Suprapubic skin (tissue), 4 donors: ENCODE measurements around the gene COX7C. TPM values are rescaled to one million over a fixed set of nuclear protein-coding genes. Genes with fewer than 3 reads are reported as not detected.
"Not testable (repeated sequence)": the region's sequence is repeated elsewhere in the genome, so short reads cannot be mapped to it uniquely, and the experiment has no call there.

Experiments
- DNase-seq, 2 donors: peaks; one replicate each; pipeline ENCODE4 v3.0.0-alpha.2; 2019; ENCODE audit warnings: low spot score in 2 of 2
- H3K27ac ChIP-seq: fragments of 200-600 bp; sonication (generic); one replicate; pipeline ENCODE4 v1.5.1; 2019
- H3K27me3 ChIP-seq: fragments of 200-600 bp; sonication (generic); one replicate; pipeline ENCODE4 v1.5.1; 2019
- H3K36me3 ChIP-seq: fragments of 200-600 bp; sonication (generic); one replicate; pipeline ENCODE4 v1.5.1; 2019
- H3K4me1 ChIP-seq: fragments of 200-600 bp; sonication (generic); one replicate; pipeline ENCODE4 v1.5.1; 2019
- H3K4me3 ChIP-seq: fragments of 200-600 bp; sonication (generic); one replicate; pipeline ENCODE4 v1.5.1; 2019; ENCODE audit warnings: mild to moderate bottlenecking
- H3K9me3 ChIP-seq: fragments of 200-600 bp; sonication (generic); one replicate; pipeline ENCODE4 v1.5.1; 2019
- EP300 ChIP-seq: sonication (generic); formaldehyde crosslinking; IDR thresholded peaks from one replicate; pipeline ENCODE4 v1.6.1; 2017; ENCODE audit warnings: antibody characterized with exemption
- POLR2A ChIP-seq, 2 donors: fragments of 450-650 bp; IDR thresholded peaks; one replicate each; pipeline ENCODE4 v1.6.1; 2017; ENCODE audit warnings: antibody characterized with exemption in 2 of 2, mild to moderate bottlenecking in 2 of 2, moderate library complexity in 2 of 2
- POLR2AphosphoS5 ChIP-seq, 3 donors: sonication (generic); formaldehyde crosslinking; IDR thresholded peaks; one replicate each; pipeline ENCODE4 v1.6.1; 2017; ENCODE audit warnings: antibody characterized with exemption in 3 of 3
- WGBS: methylation state at CpG from one replicate; pipeline ENCODE4 v1.1.5; 2018; 5-methylcytosine and 5-hydroxymethylcytosine counted together
- total RNA-seq, 4 donors: library from RNA; depleted of rRNA; stranded (reverse); fragments of >200 nt; gene quantifications; one replicate each; pipeline ENCODE4 v1.1.0, GENCODE V29; 2016
- TF ChIP-seq, protein P1 (sequence below), 2 donors: fragments of 200-600 bp in 1 of 2; fragments of 450-650 bp in 1 of 2; sonication (generic) in 1 of 2; IDR thresholded peaks; one replicate each; pipeline ENCODE4 v1.5.1; 2016 to 2019; ENCODE audit warnings: antibody characterized with exemption in 2 of 2, mild to moderate bottlenecking in 1 of 2, moderate library complexity in 1 of 2

Gene COX7C, protein sequence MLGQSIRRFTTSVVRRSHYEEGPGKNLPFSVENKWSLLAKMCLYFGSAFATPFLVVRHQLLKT
- 100 to 1,000 TPM; 245 to 556 (median 426) TPM for total RNA-seq

DNA sequence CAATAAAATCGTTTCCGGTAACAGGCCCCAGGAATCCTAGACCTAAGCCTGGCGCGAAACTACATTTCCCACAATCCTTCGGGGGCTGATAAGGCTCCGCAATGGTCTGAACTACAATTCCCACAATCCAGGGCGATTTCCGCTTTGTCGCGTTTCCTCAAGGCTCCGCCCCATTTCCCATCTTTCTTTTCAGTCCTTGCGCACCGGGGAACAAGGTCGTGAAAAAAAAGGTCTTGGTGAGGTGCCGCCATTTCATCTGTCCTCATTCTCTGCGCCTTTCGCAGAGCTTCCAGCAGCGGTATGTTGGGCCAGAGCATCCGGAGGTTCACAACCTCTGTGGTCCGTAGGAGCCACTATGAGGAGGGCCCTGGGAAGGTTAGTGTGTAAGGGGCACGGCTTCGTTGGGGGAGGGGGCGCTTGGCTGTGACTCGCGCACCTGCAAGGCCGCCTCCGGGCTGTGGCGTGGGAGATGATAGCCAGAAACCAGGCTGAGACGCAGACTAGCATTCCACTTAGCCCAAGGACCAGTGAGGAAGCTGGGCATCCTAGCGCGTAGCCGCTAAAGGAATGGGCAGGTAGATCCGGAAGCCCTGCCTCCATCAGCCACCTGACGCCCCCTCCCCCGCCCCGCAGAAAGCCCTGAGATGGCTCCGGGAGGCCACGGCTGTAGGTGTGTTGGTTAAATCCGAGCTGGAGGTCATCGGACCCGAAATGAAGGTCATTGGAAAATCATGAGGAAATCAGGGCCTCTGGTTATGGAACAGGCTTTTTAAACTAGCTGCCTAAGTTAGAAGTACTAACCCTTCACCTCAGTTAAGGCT is at the start of gene COX7C:
Gene COX7C (plus strand): TSS at position 186 of the 821 bp plus-strand sequence. CDS start 115 bp downstream, at position 301.
- peak within 1 kb of the TSS; percentile 92 for H3K27ac ChIP-seq
- H3K9me3 ChIP-seq = no peaks in the 10 kb centered on the region
- peak within 1 kb of the TSS; percentile 94 for H3K4me3 ChIP-seq
- H3K4me1 ChIP-seq = peaks cover 16% of the 10 kb centered on the region
- H3K27me3 ChIP-seq = no peaks in the 10 kb centered on the region
- 2% methylated on average over 28 of the region's 41 CpGs for WGBS
- DNase-seq = peak; percentile 93 to 94
- TF ChIP-seq EP300 = no peak
- TF ChIP-seq POLR2AphosphoS5 (IDR thresholded peaks at IDR 0.05) = peak in 1 of 3 donors; percentile 66
- TF ChIP-seq POLR2A (IDR thresholded peaks at IDR 0.05) = peak; percentile 51 to 84
- H3K36me3 ChIP-seq = peaks cover 35% of the 10 kb centered on the region

DNA sequence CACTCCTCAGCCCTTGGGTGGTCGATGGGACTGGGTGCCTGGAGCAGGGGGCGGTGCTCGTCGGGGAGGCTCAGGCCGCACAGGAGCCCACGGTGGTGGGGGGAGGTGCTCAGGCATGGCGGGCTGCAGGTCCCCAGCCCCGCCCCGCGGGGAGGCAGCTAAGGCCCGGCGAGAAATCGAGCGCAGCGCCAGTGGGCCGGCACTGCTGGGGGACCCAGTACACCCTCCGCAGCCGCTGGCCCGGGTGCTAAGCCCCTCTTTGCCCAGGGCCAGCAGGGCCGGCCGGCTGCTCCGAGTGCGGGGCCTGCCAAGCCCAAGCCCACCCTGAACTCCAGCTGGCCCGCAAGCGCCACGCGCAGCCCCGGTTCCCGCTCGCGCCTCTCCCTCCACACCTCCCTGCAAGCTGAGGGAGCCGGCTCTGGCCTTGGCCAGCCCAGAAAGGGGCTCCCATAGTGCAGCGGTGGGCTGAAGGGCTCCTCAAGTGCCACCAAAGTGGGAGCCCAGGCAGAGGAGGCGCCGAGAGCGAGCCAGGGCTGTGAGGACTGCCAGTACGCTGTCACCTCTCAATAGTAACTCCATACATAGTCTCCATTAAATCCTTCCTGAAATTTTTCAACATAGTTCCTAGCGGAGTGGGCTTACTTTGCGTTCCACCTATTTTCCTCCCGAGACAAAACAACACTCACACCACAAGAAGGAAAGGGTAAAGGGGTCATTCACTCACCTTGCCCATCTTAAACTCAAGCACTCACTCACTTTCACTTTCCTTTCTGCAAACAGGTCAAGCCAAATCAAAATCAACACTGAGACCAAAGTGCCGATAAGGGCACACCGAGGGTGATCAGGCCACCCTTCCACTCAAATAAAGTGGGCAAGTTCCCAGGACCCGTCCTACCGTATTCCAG is 48.0 kb upstream of the COX7C start:
- H3K9me3 ChIP-seq, H3K27me3 ChIP-seq, H3K4me3 ChIP-seq, H3K4me1 ChIP-seq, H3K36me3 ChIP-seq, H3K27ac ChIP-seq, DNase-seq: not testable (repeated sequence)
- WGBS = 93% methylated on average over 11 of the region's 44 CpGs

DNA sequence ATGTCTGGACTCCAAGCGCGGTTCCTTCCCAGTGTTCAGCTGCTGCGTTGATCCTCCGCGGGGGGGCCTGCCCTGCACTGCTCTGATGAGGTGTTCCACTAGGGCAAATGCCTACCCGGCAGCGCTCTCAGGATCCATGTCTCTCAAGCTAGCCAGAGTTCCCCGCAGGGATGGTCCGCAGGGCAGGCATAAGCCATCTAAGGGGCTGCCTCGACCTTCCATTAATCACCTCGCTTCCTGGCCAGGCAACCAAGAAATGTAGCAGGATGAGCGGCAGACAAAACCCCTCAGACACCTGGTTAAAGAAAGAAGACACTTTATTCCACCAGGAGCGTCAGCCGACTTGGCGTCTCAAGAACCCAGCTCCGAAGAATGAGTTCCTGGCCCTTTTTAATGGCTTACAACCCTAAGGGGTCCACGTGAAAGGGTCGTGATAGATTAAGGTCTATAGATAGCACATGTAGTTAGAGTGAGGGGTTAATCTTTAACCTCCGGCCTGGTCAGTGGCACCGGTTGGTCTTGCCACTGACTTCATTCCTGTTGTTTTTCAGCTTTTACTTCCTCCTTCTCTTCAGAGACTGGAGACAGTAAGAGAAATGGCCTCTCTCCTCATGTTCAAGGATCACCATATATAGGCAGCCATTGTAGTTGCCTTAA is 47.2 kb upstream of the COX7C start:
- H3K27me3 ChIP-seq = no peaks in the 10 kb centered on the region
- H3K4me3 ChIP-seq = no peak overlapping the region
- no peaks in the 10 kb centered on the region for H3K4me1 ChIP-seq
- TF ChIP-seq POLR2AphosphoS5 (IDR thresholded peaks at IDR 0.05) = no peak
- TF ChIP-seq EP300 = no peak
- TF ChIP-seq, protein P1, sequence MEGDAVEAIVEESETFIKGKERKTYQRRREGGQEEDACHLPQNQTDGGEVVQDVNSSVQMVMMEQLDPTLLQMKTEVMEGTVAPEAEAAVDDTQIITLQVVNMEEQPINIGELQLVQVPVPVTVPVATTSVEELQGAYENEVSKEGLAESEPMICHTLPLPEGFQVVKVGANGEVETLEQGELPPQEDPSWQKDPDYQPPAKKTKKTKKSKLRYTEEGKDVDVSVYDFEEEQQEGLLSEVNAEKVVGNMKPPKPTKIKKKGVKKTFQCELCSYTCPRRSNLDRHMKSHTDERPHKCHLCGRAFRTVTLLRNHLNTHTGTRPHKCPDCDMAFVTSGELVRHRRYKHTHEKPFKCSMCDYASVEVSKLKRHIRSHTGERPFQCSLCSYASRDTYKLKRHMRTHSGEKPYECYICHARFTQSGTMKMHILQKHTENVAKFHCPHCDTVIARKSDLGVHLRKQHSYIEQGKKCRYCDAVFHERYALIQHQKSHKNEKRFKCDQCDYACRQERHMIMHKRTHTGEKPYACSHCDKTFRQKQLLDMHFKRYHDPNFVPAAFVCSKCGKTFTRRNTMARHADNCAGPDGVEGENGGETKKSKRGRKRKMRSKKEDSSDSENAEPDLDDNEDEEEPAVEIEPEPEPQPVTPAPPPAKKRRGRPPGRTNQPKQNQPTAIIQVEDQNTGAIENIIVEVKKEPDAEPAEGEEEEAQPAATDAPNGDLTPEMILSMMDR (IDR thresholded peaks at IDR 0.05) = no peak
- no peak for TF ChIP-seq POLR2A (IDR thresholded peaks at IDR 0.05)
- H3K9me3 ChIP-seq = no peaks in the 10 kb centered on the region
- H3K36me3 ChIP-seq = no peaks in the 10 kb centered on the region
- 93% methylated on average over 18 of the region's 20 CpGs for WGBS
- no peak overlapping the region for H3K27ac ChIP-seq
- DNase-seq = no peak

DNA sequence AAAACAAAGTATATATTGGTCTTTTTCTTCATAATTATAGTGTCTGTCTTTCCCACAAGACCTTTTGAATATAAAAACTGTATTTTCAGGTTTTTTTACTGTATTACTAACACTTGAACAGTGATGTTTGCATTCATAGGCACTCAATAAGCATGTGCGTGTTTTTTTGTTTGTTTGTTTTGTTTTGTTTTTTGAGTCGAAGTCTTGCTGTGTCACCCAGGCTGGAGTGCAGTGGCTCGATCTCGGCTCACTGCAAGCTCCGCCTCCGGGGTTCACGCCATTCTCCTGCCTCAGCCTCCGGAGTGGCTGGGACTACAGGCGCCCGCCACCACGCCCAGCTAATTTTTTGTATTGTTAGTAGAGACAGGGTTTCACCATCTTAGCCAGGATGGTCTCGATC is 46.6 kb upstream of the COX7C start:
- H3K4me1 ChIP-seq, H3K4me3 ChIP-seq, DNase-seq, H3K9me3 ChIP-seq, H3K27ac ChIP-seq, H3K27me3 ChIP-seq, H3K36me3 ChIP-seq: not testable (repeated sequence)
- WGBS = 98% methylated on average over 12 of the region's 12 CpGs

DNA sequence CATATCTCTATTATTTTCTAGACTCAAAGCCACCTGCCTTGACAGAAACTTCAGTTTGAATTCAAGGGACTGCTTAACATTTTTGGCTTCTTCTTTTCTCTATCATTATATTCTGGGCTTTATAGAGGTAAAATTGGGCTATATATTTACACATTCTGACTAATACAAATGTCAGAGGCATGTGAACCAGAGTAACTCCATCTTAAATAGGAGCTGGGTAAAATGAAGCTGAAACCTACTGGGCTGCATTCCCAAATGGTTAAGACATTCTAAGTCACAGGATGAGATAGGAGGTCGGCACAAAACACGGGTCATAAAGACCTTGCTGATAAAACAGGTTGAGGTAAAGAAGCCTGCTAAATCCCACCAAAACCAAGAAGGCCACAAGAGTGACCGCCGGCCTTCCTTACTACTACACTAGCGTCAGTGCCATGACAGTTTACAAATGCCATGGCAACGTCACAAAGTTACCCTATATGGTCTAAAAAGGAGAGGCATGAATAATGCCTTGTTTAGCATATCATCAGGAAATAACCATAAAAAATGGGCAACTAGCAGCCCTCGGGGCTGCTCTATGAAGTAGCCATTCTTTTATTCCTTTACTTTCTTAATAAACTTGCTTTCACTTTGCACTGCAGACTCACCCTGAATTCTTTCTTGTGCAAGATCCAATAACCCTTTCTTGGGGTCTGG is 44.8 kb upstream of the COX7C start:
- 80% methylated on average over 7 of the region's 7 CpGs for WGBS

DNA sequence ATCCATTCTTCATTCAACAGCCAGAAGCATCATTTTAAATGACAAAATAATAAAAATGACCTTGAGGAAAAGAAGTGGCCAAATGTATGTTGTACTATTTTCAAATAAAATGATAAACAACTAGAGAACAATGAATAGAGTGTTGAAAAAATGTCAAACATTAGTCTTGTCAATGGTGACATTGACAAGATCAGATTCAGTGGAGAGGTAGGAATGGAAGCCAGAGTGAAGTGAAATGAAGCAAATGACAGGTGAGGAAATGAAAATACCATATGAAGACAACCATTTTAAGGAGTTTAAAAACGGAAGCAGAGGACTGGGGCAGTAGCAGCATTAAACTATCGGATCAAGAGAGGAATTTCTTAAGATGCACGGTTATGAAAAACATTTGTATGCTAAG is 38.2 kb upstream of the COX7C start:
- Histone ChIP-seq H3K27ac (no peak overlapping the region), H3K4me1 (no peaks in the 10 kb centered on the region), H3K36me3 (no peaks in the 10 kb centered on the region), H3K27me3 (no peaks in the 10 kb centered on the region), H3K9me3 (no peaks in the 10 kb centered on the region), H3K4me3 (no peak overlapping the region)
- whole genome bisulfite sequencing = 81% methylated on average over 3 of the region's 3 CpGs
- DNase-seq = no peak
- no peak for TF ChIP-seq EP300
- no peak for TF ChIP-seq POLR2AphosphoS5 (IDR thresholded peaks at IDR 0.05)
- TF ChIP-seq, protein P1 (IDR thresholded peaks at IDR 0.05) = no peak
- no peak for TF ChIP-seq POLR2A (IDR thresholded peaks at IDR 0.05)

More for the DNA sequence above, 44.8 kb upstream of the COX7C start:
- no peaks in the 10 kb centered on the region for H3K36me3 ChIP-seq
- DNase-seq = no peak
- TF ChIP-seq POLR2A (IDR thresholded peaks at IDR 0.05) (no peak), POLR2AphosphoS5 (IDR thresholded peaks at IDR 0.05) (no peak), EP300 (no peak)
- TF ChIP-seq, protein P1 (IDR thresholded peaks at IDR 0.05) = no peak
- no peaks in the 10 kb centered on the region for H3K27me3 ChIP-seq
- no peaks in the 10 kb centered on the region for H3K9me3 ChIP-seq
- H3K4me1 ChIP-seq = no peaks in the 10 kb centered on the region
- H3K27ac ChIP-seq = no peak overlapping the region
- no peak overlapping the region for H3K4me3 ChIP-seq
